Measurements from ENCODE around the gene PAX3. TPM values are rescaled to one million over a fixed set of nuclear protein-coding genes. Genes with fewer than 3 reads are reported as not detected.

PAX3 gene
- total RNA-seq, 1 experiment from 2014 or later: 18.3 TPM

DNA sequence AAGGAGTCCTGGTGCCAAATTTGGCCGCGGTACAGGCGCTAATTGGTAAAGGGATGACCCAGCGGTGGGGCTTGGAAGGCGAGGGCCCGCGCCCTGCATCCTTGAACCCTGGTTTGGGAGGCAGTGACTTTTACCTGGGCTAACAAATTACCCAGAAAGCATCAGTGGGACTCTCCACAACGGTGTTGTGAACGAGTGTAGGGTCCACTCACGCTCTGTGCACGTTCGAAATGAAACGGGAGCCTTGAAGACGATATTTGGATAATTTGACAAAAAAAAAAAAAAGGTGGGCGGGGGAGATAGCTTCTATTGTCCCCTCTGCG, 3.0 kb upstream of the PAX3 start:
- DNase-seq (ENCODE audit: low read depth, low spot score): no peak
- in situ Hi-C loops (cut with HindIII; ENCODE audit: low pct_unique_long_range_greater_than_20kb, low sequenced_read_pairs): no loop called here

DNA sequence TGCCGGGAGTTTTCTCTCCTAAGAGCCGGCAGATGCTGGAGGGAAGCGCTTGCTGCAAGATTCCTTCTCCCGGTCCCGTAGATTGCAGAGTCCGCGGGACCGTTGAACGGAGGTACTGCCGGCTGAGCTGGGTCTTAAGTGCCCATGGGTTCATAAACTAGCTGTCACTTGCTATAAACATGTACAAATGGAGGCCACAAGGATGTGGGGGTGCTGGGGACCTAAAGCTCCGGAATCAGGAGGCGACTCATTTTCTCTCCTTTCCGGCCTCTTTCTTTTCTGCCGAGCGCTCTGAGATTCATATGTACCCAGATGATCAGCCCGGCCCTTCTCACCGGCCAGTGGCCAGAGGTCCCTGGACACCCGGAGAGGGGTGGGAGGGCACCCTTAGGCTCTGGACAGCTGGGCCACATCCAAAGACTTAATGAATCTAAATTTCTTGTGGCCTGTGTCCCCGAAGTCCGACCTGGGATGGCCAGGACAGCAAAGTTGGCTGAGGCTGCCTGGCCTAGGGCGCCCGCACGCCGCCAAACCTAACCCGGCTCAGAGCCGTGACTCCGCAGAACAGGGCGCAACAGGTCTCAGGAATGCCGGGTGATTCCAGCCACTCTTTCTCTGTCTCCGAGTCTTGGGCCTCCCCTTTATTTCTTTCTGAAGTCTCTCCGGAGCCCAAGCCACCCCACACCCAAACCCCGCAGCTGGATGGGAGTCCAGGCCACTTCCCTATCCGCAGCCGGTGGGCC, 2.4 kb upstream of the PAX3 start:
- no peak for DNase-seq (ENCODE audit: low read depth, low spot score)
- in situ Hi-C loops (cut with HindIII; ENCODE audit: low pct_unique_long_range_greater_than_20kb, low sequenced_read_pairs): no loop called here

DNA sequence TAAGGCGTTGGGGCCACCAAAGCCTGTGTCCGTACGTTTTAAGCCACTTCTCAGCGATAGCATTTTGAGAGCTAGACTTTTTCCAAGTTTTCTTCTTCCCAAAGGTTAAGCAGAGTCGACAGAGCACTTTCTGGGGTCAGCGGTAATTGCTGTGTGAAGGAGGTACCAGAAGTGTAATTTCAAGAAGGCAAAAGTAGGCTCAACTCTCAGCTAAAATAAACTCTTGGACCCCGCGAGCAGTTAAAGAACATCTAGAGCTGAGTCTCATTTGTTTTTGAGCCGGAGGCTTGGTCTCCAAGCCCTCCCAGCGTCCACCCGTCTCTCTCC, 1.9 kb upstream of the PAX3 start:
- in situ Hi-C loops (cut with HindIII; ENCODE audit: low pct_unique_long_range_greater_than_20kb, low sequenced_read_pairs): no loop called here
- DNase-seq (ENCODE audit: low read depth, low spot score): no peak

DNA sequence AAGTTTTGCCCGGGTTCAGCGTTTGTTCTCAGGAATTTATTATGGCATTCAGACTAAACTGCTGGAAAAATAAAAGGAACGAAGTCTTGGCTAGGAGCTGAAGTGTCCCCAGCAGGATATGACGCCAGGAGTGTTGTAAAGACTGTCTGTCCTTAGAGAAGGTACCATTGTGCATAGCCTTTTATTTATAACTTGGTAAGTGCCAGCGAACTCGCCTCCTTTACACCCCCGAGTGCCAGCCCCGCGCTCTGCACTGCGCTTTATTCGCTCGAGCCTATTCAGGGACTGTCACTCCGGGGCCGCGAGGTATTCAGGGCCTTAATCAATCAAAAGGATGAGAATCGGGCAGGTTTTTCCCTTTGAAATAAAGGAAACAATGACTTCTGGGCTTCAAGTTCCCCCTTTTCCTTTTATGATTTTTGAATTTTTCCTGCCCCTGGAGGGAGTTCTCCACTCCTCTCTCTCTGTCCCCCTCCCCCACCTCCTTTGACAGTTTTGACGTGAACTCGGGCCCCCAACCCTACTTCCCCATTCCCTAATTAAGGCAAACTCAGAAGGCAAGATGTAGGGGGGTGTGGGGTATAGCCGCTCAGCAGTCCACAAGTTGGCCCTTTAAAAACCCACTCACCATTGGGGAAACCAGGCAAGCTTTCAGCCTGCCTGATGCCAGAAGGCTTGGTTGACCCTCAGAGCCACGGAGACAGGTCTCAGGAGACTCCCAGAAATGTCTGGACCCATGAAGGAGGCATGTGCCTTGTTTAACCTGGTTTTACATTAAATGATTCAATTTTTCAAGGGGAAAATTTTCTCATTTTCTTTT, 1.3 kb upstream of the PAX3 start:
- in situ Hi-C loops (cut with HindIII; ENCODE audit: low pct_unique_long_range_greater_than_20kb, low sequenced_read_pairs): no loop called here

DNA sequence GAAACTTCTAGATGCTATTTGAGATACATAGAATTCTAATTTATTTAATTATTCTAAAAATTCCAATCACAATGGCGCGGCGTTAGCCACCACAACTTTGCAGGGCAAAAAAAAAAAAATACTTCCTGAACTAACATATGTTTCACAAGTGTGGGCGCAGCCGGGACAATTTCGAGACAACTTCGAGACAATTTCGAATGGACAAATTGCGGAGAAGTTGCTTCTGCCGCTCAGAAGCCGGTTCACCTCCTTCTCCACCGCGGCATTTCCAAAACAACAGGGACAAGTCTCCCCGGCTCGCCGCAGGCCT, 842 bp downstream of the PAX3 start:
- in situ Hi-C loops (cut with HindIII; ENCODE audit: low pct_unique_long_range_greater_than_20kb, low sequenced_read_pairs): no loop called here
- DNase-seq (ENCODE audit: low read depth, low spot score): no peak

More for the DNA sequence above, 1.3 kb upstream of the PAX3 start:
- DNase-seq (ENCODE audit: low read depth, low spot score): no peak

DNA sequence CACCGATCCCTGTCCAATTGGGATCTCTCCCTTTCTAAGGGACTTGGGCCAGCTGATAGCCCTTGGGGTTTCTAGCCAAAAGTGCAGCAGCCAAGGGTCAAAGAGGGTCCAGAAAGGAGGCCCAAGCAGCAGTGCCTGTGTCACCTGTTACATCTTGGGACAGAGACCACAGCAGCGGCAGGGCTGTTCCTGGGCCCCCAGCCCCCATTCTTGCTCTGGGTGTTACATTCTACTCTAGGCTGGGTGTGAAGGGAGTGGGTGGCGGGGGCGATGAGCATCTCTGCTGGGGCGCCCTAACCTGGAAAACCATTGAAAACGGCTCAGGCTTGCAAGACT, 1.2 kb downstream of the PAX3 start:
- no peak for DNase-seq (ENCODE audit: low read depth, low spot score)
- in situ Hi-C loops (cut with HindIII; ENCODE audit: low pct_unique_long_range_greater_than_20kb, low sequenced_read_pairs): no loop called here

DNA sequence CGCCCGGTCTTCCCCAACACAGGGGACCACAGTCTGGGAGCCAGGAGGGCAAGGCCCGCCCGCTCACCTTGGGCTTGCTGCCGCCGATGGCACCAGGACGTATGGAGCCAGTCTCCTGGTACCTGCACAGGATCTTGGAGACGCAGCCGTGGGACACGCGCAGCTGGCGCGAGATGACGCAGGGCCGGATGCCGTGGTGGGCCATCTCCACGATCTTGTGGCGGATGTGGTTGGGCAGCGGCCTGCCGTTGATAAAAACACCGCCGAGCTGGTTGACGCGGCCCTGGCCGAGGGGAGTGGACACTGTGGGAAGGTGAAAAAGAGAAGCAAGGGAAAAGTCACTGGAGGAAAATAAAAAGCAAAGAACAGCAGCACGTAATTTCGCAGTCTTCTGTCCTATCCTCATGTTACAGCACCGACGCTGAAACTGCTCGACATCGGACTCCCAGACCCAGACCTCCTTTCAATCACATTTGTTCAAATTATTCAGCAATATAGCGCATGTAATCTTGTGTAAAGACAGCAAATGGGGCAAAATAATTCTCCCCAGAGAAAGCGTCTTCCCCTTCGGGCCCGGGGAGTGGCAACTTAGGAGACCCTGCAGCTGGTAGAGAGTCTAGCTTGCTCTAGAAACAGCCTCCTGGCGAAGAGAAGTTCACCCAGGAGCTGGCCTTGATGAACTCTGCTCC, 1.7 kb downstream of the PAX3 start:
- peak; percentile 38 for DNase-seq (ENCODE audit: low read depth, low spot score)
- in situ Hi-C loops (cut with HindIII; ENCODE audit: low pct_unique_long_range_greater_than_20kb, low sequenced_read_pairs): no loop called here

DNA sequence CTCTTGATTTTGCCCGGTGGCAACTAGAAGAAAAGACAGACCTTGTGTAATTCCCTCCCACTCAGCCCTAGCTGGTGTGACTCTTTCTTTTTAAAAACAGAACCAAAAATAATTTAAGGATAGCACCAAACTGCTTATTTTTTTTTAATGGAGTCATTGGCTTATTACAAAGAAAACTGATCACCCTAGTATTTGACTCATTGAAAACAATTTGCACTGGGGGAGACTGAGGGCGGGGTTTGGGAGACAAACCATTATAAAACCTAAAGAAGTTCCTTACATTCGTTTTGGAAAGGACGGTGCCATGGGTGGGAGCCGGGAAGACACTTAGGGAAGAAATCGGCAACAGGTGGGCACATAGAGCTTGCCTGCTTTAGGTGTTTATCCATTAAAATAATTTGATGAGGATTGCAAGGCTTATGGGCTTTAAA, 2.5 kb downstream of the PAX3 start:
- in situ Hi-C loops (cut with HindIII; ENCODE audit: low pct_unique_long_range_greater_than_20kb, low sequenced_read_pairs): no loop called here
- no peak for DNase-seq (ENCODE audit: low read depth, low spot score)

DNA sequence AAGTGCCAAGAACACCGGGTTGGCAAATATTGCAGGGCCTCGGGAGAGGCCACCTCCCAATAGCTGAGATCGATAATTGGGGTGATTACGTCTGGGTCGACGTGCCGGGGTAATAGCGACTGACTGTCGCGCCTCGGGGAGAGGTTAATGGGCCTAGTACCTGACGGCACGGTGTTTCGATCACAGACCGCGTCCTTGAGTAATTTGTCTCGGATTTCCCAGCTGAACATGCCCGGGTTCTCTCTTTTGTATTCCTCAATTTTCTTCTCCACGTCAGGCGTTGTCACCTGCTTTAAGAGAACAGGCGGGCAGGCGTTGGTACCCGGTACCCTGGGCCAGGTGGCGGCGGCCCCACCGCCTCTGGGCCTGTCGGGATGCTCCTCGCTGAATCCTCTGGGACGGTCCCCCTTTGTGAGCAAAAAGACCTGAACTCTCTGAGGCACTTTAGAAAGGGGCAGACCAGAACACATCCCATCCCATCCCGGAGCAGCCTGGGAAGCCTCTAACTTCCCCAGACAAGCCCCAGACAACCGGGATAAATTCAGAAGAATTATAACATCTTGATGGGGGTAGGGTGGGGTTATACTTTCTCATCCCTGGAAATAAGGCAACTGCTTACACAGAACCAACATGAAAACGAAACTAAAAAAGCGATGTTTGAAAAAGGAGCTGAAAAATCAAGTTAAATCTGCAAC, 3.3 kb downstream of the PAX3 start:
- in situ Hi-C loops (cut with HindIII; ENCODE audit: low pct_unique_long_range_greater_than_20kb, low sequenced_read_pairs): no loop called here
- no peak for DNase-seq (ENCODE audit: low read depth, low spot score)

DNA sequence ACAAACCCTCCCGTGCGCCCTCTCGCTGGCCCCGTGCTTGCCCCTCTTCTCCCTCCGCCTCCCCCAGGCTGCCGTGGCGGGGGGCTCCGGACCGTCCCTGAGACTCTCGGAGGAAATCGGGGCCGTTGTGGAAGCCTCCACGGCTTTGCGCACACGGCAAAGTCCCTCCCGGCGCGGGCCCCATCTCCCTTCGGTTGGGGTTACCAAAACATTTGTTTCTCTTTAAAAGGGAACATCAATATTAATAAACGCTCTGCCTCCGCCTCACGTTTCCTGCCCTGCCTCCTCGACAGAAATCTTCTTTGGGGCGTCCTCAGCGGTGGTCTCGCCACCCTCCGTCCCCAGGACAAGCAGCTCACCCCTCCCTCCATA, 3.8 kb downstream of the PAX3 start:
- in situ Hi-C loops (cut with HindIII; ENCODE audit: low pct_unique_long_range_greater_than_20kb, low sequenced_read_pairs): no loop called here
- DNase-seq (ENCODE audit: low read depth, low spot score): no peak

DNA sequence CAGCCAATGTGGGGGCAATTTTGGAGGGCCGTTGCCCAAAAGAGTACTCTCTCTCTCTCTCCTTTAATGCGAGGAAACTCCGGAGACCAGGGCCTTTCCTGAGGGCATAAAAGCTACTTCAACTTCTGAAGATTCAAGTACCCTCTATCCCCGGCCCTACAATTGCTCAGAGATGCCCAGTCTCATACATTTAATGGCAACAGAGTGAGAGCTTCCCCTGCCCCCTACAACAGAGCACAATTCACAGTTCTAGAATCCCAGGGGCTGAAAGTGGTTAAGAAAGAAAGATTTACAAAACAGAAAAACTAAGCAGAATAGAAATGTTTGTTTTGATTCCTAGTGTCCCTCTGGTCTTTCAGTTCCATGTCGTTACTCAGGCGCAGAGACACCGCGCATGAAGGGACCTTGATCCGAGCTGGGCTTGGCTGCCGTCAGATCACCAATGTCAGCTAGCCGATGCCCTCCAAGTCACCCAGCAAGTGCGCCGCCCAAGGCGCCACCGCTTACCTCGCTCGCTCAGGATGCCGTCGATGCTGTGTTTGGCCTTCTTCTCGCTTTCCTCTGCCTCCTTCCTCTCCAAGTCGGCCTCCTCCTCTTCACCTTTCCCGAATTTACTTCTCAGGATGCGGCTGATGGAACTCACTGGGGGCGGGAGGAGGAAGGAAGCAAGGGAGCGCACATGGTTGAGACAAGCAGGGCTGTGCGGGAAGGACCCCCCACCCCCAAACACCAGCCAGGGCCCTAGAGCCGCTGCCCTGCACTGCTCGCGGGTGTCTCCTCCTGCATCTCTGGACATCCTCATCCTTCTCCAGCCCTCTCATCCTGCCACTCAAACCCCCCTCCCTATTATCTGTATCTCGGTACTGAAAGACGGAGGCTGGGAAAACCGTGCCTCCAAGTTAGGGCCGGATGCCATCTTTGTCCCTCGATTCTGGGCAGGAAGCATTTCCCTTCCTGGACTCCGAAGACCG, 4.9 kb downstream of the PAX3 start:
- in situ Hi-C loops (cut with HindIII; ENCODE audit: low pct_unique_long_range_greater_than_20kb, low sequenced_read_pairs): no loop called here
- DNase-seq (ENCODE audit: low read depth, low spot score): no peak

DNA sequence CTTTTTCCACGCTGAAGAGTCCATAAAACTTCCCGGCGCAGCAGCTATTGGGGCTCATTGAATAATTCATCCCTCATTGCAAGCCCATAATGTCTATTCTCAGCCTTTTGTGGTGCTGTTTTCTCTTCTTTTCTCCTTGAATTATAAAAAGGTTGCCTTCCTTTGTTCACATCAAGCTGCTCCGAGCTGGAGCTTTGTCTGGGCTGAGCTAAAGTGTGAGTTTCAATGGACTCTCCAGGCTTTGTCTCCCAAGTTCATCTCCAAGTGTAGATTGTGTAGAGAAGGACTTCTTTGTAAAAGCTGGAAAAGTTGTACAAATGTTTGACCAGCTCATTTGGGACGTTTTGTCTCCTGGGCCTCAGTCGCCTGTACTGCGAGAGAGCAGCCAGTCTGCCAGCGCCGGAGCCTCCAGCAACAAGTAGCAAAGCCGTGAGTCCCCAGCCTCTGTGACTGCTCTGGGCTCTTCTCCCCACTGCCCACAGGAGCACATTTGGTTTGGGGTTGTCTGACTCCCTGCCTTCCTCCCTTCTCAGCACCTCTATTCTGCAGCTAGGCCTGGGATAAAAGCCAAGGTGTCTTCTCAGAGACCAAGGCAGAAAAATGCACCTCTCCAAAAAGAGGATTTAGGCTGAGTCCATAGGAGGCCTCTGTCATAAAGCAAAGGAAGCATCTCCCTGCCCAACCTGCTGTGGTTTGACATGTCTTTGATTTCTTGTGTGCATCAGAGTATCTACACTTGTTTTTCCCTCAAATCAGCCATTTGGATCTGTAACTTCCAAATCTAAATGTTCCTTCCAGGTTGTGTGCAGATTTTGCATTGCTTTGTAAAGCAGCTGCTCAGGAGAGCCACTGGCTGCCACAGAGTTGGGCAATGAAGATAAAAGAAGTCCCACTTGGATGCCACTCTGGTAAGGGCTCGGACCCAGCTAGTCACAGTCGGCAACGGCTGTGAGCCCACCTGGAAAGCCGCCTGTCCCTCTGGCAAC, 6.4 kb downstream of the PAX3 start:
- in situ Hi-C loops (cut with HindIII; ENCODE audit: low pct_unique_long_range_greater_than_20kb, low sequenced_read_pairs): no loop called here
- no peak for DNase-seq (ENCODE audit: low read depth, low spot score)

DNA sequence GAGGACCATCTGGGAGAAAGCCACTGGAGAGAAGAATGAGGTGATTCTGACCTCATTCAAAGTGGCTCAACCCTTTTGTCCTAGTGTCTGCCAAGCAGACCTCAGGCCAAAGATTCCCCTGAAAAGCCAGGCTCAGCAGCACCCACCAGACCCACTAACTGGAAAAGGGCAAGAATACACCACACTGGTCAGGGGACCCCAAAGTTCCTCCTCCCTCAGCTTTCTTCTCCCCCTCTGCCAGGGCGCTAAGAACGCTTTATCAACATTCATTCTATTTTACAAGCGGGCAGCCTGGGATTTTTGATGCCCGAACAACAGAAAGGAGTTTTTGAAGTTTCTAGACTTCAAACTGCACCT, 7.3 kb downstream of the PAX3 start:
- in situ Hi-C loops (cut with HindIII; ENCODE audit: low pct_unique_long_range_greater_than_20kb, low sequenced_read_pairs): no loop called here
- DNase-seq (ENCODE audit: low read depth, low spot score): no peak

DNA sequence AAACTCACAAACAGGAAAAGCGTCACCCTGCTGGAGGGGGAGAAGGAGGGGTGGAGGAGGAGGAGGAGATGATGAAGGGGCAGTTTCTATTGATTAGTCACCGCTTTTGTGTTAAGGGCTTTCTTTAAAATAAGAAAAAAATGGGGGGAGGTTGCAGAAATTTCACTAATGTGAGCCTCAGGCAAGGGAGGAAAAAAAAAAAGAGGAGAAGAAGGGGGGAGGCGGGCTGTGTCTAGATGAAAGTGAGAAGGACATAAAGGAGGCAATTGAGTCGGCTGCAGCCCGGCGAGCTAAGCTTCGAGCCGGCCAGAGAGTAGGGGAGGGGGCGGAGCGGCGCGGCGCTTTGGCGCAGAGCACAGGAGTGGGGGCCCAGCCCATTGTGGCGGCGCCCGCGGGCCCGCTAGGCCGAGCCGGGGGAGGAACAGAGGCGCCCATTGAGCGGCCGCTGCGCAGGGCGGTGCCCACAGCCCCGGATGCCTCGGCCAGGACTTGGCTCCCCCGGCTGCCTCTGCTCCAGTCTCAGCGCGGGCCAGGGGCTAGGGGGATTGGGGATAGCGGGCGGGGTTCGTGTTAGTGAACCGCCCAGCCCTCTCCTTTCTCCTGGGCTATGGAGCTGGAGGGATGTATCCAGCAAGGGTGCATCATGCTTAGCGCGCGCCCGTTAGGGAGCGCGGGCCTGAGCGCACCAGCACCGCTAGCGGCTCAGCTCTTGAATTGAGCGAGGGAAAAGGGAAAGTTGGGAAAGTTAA, 7.9 kb downstream of the PAX3 start:
- in situ Hi-C loops (cut with HindIII; ENCODE audit: low pct_unique_long_range_greater_than_20kb, low sequenced_read_pairs): no loop called here

DNA sequence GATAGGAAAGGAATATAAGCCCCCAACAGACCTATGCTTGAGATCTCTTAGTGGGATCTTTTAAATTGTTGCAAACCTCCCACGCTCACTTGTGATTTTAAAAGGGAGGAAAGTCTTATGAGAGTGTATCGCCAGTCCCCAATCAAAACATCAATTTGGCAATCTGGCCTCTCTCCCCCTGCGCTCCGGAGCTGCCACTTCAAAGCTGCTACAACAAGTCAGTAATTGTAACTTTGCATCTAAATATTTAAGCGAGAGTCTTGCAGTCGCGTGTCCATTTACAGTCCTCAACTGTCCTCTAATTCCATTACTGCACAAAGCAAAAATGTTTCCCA, 8.4 kb downstream of the PAX3 start:
- DNase-seq (ENCODE audit: low read depth, low spot score): no peak
- in situ Hi-C loops (cut with HindIII; ENCODE audit: low pct_unique_long_range_greater_than_20kb, low sequenced_read_pairs): no loop called here

More for the DNA sequence above, 7.9 kb downstream of the PAX3 start:
- DNase-seq (ENCODE audit: low read depth, low spot score): peak; percentile 97

Measured in SK-MEL-5 (cell line).